Measurements from ENCODE around the gene PXMP4.

PXMP4 gene

DNA sequence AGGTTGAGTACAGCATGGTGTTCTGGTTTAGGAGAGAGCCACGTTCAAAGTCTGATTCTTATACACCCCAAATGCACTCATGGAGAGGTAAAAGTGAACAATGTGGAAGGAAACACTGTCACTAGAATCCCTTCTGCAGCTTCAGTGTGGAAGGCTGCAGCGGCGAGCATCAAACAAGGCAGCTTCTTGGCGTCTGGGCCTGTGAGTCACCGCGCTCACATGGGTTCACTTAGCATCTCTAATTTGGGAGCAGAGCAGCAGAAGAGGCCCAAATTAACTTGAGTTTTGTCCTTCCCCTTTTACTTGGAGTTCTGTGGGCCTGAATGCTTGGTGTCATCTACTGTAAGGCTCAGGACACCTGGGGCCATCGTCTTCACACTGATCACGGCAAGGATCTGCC lies 23.0 kb downstream of the PXMP4 start:
- H3K4me3 ChIP-seq (ENCODE audit: control insufficient read depth, low read depth, low read length): no peak overlapping the region
- DNase-seq (ENCODE audit: low read depth): peak; percentile 82
- TF ChIP-seq, protein P1, sequence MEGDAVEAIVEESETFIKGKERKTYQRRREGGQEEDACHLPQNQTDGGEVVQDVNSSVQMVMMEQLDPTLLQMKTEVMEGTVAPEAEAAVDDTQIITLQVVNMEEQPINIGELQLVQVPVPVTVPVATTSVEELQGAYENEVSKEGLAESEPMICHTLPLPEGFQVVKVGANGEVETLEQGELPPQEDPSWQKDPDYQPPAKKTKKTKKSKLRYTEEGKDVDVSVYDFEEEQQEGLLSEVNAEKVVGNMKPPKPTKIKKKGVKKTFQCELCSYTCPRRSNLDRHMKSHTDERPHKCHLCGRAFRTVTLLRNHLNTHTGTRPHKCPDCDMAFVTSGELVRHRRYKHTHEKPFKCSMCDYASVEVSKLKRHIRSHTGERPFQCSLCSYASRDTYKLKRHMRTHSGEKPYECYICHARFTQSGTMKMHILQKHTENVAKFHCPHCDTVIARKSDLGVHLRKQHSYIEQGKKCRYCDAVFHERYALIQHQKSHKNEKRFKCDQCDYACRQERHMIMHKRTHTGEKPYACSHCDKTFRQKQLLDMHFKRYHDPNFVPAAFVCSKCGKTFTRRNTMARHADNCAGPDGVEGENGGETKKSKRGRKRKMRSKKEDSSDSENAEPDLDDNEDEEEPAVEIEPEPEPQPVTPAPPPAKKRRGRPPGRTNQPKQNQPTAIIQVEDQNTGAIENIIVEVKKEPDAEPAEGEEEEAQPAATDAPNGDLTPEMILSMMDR (conservative IDR thresholded peaks at IDR 0.05; ENCODE audit: control insufficient read depth, insufficient read depth, low read depth, low read length): no peak

DNA sequence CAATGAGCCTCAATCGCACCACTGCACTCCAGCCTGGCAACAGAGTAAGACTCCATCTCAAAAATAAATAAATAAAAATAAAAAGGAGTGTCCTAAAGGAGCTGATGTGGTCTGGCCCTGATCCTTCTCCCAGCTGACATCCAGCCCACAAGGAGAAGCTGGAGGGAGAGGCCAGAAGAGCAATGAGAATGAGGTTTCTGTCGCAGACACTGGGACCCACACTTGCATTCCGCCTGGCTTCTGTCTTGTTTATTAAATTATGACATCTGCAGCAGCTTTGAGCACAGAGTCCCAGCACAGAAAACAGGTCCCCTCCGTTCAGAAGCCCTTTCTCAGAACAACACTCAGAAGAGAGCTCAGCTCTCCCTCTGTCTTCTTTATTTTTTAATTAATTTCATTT lies 23.7 kb downstream of the PXMP4 start:
- no peak for DNase-seq (ENCODE audit: low read depth)
- TF ChIP-seq, protein P1 (conservative IDR thresholded peaks at IDR 0.05; ENCODE audit: control insufficient read depth, insufficient read depth, low read depth, low read length): no peak
- no peak overlapping the region for H3K4me3 ChIP-seq (ENCODE audit: control insufficient read depth, low read depth, low read length)

GRCh38 chr20:33694639-33695012 lies 25.5 kb downstream of the PXMP4 start:
- DNase-seq (ENCODE audit: low read depth): no peak
- TF ChIP-seq, protein P1 (conservative IDR thresholded peaks at IDR 0.05; ENCODE audit: control insufficient read depth, insufficient read depth, low read depth, low read length): no peak
- no peak overlapping the region for H3K4me3 ChIP-seq (ENCODE audit: control insufficient read depth, low read depth, low read length)

- no peak for DNase-seq (ENCODE audit: low read depth)
- H3K4me3 ChIP-seq (ENCODE audit: control insufficient read depth, low read depth, low read length): no peak overlapping the region
- TF ChIP-seq, protein P1 (conservative IDR thresholded peaks at IDR 0.05; ENCODE audit: control insufficient read depth, insufficient read depth, low read depth, low read length): no peak
Observed at GRCh38 chr20:33693741-33694638, 26.1 kb downstream of the PXMP4 start.

GRCh38 chr20:33693289-33693688 lies 26.8 kb downstream of the PXMP4 start:
- TF ChIP-seq, protein P1 (conservative IDR thresholded peaks at IDR 0.05; ENCODE audit: control insufficient read depth, insufficient read depth, low read depth, low read length): no peak
- no peak overlapping the region for H3K4me3 ChIP-seq (ENCODE audit: control insufficient read depth, low read depth, low read length)
- DNase-seq (ENCODE audit: low read depth): no peak

- H3K4me3 ChIP-seq (ENCODE audit: control insufficient read depth, low read depth, low read length): no peak overlapping the region
- DNase-seq (ENCODE audit: low read depth): peak; percentile 67
- TF ChIP-seq, protein P1 (conservative IDR thresholded peaks at IDR 0.05; ENCODE audit: control insufficient read depth, insufficient read depth, low read depth, low read length): no peak
Observed at GRCh38 chr20:33689973-33690372, 30.1 kb downstream of the PXMP4 start.
